IPS DF 19.7 (cell line): ENCODE results near the gene CDYL.

ENCODE experiments used
- DNase-seq: peaks from one replicate; pipeline ENCODE4 v3.0.0-alpha.2; 2013; ENCODE audit warnings: low read depth, low spot score

Gene CDYL, protein sequence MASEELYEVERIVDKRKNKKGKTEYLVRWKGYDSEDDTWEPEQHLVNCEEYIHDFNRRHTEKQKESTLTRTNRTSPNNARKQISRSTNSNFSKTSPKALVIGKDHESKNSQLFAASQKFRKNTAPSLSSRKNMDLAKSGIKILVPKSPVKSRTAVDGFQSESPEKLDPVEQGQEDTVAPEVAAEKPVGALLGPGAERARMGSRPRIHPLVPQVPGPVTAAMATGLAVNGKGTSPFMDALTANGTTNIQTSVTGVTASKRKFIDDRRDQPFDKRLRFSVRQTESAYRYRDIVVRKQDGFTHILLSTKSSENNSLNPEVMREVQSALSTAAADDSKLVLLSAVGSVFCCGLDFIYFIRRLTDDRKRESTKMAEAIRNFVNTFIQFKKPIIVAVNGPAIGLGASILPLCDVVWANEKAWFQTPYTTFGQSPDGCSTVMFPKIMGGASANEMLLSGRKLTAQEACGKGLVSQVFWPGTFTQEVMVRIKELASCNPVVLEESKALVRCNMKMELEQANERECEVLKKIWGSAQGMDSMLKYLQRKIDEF

DNA sequence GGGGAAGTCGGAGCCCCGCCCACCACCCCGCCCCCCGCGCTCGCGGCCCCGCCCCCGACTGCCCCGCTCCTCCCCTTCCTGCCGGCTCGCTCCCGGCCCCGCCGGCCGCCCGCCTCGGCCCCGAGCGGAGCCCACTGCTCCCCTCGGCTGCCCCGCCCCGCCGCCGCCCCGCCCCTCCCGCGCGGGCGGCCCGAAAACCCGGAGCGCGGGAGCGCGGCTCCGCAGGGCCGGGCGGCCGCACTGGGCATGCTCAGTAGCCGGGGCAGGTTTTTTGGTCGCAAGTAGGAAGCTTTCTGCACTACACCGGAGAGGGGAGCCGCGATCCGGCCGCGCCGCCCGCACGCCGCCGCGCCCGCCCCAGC is at the start of gene CDYL:
Gene CDYL, plus strand, starts transcription at position 274 of the 362 bp plus-strand sequence. CDS start 380 bp downstream, outside the sequence.
- no peak for DNase-seq

DNA sequence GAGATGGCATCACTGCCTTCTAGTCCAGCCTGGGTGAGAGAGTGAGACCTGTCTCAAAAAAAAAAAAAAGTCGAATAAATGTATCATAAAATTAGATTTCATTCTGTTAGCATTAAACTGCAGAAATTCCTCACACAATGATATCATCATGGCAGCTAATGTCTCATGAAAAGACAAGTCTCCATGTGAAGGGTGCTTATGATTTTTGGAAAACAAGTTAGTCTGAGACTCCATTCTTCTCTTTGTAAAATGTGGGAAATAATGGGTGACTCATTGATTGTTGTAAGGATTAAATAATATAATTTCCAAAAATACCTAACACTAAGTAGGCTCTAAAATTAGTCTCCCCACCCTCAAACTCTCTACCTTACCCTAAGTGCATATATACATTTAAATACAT is 49.6 kb upstream of the CDYL start:
- DNase-seq: no peak

DNA sequence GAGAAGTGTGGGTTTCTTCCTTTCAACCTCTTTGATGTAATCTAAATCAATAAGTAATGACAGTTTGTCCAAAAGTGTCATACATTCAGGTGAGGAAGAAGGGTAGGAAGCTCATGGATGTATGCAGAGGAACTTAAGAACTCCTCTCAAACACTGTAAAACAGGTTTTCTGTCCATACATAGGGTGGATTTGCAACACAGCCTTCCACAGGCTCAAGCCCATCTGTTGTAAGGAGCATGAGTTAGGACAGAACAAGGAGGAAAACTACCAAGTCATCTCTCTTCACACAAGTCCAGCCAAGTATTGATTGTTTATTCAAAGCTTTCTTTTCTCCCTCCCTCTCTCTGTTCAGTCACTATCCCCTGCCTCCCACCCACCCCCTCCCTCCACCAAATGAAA is 49.0 kb upstream of the CDYL start:
- no peak for DNase-seq

DNA sequence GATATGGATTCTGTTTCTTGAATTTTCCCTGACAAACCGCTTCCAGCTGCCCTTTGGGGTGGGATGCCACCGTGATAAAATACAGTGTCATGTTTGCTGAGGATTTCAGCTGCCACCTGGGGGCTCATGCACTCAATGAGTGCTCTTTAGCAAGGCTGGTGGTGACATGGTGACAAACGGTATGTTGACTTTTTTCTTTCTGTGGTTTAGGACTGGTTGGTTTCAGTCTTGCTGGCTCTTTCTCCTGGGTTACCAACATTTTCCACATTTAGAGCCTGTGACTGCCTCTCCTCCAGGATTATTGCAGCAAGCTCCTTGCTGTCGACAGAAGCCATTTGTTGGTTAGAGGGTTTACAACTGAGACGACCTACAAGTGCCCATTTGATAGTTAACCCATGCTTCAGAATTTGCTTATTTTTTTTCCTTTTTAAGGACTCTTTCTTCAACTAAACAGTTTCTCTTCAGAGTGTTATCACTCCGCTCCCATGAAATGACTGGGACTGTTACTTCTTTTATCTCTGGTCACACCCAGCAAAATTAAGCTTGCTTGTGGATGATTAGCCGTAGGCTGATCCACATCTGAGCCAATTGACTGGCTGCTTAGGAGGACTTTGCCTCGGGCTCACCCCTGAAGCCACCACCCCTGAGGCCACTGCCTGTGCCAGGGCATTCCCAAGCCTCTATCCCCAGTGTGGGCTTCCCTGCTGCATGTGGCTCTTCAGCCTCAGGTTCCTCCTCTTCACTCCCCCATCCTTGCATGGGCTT is 48.4 kb upstream of the CDYL start:
- DNase-seq: no peak

DNA sequence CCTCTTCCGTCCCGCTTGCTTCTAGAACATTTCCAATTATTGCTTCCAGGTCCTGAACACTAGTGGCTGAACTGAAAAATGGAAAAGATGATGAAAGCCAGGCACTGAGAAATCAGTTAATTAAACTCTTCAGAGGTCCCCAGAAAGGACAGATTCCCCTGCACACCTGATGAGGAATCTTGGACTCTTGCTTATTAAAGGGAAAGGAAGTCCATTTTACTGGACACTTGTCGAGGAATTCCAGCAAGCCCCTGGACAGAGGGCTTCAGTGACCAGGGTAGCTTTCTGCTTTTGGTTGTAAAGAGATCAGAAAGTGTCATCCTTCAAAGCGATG is 47.8 kb upstream of the CDYL start:
- no peak for DNase-seq

DNA sequence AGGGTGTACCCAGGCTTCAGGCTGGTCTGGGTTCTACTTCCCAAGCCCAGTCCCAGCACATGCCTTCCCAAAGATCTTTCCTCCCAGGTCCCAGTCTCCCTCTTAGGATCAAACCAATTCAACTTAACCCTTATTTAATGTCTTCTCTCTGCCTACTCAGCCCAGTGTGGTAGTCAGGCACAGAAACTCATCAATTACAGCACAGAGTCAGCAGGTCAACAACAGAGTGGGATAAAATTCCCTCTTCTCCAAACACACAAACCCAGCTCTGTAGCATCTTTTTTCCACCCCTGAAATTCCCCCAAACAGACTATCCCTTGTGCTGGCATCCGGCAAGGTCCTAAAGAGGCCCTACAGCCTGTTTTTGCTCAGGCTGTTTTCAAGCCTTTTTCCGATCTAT is 47.3 kb upstream of the CDYL start:
- no peak for DNase-seq

DNA sequence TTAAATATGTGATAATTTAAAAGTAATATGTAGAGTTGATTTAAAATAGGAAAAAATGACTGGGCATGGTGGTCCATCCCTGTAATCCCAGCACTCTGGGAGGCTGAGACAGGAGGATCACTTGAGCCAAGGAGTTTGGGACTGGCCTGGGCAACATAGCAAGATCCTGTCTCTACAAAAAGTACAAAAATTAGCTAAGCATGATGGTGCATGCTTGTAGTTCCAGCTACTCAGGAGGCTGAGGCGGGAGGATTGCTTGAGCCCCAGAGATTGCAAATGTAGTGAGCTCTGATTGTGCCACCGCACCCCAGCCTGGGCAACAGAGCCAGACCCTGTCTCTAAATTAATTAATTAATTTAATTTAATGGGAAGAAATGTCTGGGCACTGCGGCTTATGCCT is 44.2 kb upstream of the CDYL start:
- DNase-seq: no peak

DNA sequence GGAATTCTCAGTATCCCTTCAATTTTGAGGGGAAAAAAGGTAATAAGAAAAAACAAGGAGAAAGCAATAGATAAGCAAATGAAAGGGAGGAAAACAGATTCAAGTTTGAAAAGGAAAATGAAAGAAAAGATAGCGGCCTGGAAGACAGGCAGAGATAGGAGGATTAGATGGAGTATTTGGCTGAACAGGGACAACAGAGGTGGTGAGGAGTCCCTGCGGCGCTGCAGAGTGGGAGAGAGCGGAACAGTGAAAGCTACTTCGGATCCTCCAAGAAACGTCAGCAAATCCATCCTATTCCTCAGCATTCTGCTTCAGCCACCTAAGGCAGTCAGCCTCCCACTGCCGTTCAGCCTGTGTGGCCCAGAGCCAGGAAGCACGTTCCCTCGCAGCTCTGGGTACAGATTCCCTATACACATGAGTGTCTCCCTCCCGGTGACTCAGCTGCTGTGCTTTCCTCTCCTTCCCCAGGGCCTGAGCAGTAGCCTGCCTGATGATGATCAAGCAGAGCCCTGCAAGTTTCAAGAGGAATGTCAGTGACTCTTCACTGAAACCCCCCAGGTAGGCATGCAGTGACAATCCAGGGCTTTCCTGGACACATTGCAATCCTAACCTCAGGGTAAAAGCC is 43.4 kb upstream of the CDYL start:
- peak; percentile 52 for DNase-seq

DNA sequence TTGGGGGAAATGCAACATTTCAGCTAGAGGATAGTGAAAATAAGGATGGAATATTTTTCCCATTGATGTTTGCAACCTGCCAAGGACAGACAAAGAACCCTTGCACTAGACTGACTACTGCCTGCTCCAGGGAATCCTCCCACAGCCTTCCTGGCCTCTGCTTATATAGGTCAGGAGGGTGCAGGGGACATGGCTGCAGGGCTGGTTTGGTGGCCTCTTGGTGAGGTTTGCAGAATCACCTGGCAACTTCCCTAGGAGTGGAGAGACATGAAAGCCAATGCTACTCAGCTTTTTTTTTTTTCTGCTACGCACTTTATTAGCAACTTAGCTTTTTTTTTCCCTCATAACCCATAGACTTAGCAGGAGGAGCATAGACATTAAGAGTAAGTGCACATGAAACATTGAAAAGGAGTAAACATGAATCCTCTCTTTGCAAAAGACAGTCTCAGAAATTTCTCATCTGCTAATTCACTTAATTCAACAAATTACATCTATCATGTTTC is 39.8 kb upstream of the CDYL start:
- no peak for DNase-seq

DNA sequence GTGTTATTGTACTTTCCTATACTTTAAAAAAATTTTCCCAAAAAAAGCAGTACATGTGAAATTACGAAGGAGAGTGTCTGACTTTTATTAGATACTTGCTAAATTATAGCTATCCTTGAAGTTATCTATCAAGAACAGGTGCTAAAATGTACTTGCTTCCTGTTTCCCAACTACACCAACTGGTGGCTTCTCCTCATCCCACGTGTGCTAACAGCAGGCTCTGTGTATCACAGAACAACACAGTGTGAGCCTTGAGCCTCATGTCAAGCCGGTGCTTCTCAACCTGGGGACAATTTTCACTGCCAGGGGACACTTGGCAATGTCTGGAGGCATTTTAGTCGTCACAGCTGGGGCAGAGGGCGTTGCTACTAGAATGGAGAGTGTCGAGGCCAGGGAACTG is 36.2 kb upstream of the CDYL start:
- no peak for DNase-seq

DNA sequence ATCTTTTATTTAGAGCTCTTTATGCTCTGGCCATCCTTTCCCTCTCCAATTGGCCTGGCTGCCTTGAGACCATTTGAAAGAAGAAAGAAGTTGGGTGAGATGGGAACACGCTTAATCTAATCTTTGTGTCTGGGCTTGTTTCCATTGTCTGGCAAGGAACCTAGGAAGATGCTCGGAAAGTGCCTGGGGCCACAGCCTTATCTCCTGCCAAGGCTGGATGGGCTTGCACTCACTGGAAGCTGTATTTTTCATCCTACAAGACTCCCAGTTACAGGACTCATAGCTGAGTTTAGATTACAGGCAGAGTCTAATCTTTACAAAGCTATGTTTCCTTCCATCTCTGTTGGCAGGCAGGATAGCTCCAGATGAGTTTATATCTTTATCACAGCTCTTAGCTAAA is 33.1 kb upstream of the CDYL start:
- DNase-seq: no peak

DNA sequence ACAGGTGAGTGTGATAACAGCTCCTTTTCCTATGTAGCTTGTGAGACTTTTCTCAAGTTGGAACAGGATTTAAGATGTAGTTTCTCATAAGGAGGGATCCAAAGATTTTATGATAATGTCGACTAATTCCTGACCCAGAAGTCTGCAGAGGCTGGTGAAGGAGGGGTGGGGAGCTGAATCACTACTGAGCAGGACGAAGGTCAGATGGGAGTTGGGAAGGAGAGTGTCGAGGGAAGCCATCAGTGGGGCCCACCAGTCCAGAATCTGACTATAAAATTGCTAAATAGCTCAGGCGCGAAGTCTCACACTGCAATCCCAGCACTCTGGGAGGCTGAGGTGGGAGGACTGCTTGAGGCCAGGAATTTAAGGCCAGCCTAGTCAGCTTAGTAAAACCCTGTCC is 32.3 kb upstream of the CDYL start:
- DNase-seq: no peak

DNA sequence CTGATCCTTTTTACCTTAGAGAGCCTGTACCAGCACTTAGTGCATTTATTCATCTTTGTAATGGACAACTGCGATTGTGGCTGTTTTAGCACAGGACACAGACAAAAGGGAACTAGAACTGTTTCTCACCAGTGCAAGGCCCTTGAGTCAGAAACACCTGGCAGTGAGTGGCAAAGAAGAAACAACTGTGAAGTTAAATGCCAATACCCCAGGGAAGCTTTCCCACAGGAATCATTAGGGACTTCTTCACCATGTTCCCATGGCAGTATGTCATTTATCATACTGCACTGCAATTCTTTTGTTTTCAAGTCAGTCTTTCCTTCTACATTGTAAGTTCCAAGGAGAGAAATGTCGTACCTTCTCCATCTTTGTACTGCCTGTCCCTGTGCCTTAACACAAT is 28.6 kb upstream of the CDYL start:
- DNase-seq: no peak

DNA sequence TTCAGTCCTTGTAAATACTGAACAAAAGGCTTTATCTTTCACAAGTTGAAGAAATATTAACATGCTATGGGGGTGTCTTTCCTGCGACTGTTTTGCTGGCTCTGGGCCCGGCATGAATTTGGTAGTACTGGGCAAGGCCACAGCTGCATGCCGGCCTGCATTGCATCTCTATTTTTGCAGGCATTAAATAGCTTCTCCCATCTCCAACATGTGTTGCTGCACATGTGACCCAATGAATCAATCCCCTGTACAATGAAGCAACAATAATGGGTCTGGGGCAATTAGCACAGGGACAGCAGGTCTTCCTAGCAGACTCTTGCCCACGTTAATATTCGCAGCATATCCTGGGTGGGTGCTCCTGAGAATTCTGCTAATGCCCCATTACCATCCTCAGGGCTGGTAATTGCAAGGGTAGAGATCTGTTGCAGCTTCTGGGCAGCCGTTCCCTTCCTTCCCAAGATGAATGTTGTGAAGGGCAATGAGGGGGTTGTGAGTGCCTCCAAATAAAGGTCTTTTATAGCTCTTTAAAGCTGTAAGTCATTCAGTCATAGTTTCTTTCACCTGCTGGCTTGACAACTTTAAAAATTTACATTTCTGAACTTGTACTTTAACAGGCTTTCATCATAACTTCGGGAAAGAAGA is 24.3 kb upstream of the CDYL start:
- no peak for DNase-seq

DNA sequence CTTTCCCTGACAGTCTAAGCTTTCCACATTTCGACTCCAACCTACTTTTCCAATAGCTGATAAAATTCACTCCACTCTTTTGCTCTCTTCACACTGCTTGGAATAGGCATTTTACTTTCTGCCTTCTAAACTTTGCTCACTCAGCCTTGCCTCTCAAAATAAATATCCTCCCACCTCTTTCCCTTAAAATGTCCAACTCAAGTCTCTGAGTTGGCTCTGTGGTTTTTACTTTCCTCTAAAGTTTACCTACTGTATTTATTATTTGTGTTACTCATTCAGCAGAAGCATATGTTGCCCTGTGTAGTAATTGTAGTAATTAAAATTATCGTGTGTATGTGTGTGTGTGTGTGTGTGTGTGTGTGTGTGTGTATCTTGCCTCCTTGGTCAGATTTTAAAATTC is 20.0 kb upstream of the CDYL start:
- DNase-seq: no peak

DNA sequence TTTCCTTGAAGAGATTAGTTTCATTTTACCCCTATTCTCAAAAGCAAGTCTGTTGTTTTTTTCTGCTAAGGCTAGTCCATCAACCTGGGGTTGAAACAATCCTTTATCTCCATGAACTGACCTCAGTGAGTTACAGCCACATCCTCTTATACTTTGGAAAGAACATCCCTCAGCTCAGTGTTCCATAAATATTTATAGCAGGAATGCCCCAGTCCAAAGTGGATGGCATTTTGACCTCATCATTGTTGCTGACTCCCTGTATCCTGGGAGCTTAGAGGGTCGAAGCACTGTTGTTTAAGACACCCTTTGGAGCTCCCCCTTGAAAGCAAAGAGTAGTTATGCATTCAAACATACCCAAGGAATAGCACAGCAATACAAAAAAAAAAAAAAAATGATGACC is 16.2 kb upstream of the CDYL start:
- DNase-seq: no peak

DNA sequence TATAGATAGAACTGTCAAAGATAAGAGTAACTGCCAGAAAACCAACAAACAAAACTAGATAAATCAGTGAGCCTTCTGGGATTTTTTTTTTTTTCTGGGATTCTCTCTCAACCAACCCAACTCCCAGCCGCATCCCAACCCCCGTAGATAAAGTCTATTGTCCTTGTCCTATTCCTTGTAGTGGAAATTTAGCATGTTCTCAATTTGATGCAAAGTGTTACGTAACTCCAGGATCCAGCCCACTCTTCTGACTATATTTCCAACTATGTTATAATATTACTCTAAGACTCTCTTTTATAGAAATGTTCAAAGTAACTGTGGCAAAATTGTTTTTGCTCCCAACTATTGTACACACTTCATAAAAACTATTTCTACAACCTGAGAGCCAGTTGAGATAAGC is 15.4 kb upstream of the CDYL start:
- no peak for DNase-seq

DNA sequence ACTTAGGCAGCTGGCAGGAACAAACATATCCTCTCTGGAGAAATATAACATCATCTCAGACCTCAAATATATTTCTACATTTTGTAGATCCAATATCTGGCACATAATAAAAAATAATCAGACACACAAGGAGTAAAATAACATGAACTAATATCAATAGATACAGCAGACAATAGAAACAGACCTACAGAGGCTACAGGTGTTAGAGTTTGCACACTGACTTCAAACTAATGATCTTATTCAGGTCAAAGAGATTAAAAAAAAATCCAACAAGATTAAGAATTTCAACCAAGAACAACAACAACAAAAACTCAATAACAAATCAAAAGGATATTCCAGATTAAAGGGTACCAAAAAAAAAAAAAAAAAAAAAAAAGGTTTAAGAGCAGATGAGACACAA is 13.9 kb upstream of the CDYL start:
- no peak for DNase-seq

DNA sequence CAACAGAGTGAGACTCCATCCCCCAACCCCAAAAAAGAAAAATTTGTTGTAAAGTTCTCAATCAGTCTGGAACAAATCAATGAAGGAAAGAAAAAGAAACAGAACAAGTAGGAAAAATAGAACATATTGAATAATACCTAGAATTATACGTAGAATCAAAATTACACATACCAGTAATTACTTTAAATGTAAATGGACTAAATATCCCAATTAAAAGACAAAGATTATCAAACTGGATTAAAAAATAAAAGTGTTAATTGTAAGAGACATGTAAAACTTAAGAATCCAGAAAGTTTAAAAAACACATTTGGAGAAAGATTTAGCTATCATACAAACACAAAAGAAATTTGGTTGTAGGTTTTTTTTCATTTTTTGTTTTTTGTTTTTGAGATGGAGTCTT is 12.3 kb upstream of the CDYL start:
- no peak for DNase-seq

DNA sequence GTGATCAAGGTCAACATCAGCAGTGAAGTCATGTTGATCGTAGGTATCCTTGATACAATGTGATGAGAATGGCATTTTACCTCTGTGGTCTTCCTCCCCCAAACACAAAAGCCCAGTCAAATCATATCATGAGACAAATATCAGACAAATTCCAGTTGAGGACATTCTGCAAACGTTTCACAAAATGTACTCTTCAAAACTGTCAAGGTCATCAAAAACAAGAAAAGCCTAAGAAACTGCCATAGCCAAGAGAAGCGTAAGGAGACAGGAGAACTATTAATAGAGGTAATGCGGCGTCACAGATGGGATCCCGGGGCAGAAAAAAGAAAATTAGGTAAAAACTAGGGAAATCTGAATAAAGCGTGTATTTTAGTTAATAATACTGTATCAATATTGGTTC is 7.4 kb upstream of the CDYL start:
- no peak for DNase-seq

DNA sequence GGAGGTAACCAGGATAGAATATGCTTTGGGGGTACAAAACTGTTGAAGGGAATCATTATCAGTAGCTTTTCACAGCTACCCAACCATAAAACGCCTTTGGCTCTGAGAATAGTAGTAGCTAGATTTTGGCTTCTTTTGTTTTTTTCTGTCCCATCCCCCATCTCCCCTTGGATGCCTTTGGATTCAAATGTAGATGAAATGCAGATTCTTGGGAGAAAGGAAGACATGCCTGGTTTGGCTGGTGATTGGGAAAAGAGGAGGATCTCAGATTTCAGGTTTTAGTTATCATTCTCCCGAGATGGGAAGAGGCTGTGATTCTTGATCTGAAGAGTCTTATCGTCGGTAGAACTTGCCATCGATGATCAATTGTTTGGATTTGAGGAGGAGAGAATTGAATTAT is 3.5 kb upstream of the CDYL start:
- peak; percentile 87 for DNase-seq

DNA sequence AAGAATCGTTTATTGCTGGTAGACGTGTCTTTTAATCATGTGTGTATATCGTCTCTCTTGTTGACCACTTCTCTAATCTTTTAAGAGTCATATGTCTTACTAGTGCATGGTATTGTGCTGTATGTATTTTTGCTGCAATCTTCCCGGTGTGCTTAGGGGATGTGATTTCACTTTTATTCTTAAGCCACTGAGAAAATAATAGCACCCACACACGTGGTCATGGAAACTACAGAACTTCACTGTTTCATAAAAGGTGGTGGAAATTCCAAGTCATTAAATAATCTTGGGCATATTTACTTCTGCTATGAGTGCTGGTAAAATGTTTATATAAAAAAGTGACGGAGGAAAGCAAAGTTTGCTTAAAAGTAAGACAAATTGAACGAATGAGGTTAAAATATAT is 3.0 kb upstream of the CDYL start:
- no peak for DNase-seq
